Activated CD4-positive, alpha-beta memory T cell treated with anti-CD3 and anti-CD28 coated beads, Interleukin-2, amount 10 ng/mL, durations not matched to agents 7 days and 5 days (primary cell): Measurements from ENCODE around the gene POU3F4. TPM values are rescaled to one million over a fixed set of nuclear protein-coding genes. Genes with fewer than 3 reads are reported as not detected.
A peak's percentile ranks its signal among the peaks of the same experiment; 100 is the strongest.

Source experiments
- CTCF ChIA-PET: fragments of 350-600 bp; sonication (Branson Sonifier 250); formaldehyde crosslinking; loops from one replicate; lab custom pipeline; 2021; ENCODE audit warnings: antibody characterized with exemption, inconsistent platforms; lab: Charles Lee
- POLR2A ChIA-PET: fragments of 350-600 bp; sonication (Branson Sonifier 250); formaldehyde crosslinking; loops from one replicate; lab custom pipeline; 2021; ENCODE audit warnings: antibody characterized with exemption; lab: Charles Lee
- DNase-seq: peaks from one replicate; pipeline ENCODE4 v3.0.0-alpha.2; 2020
- H3K27ac Mint-ChIP-seq: one replicate; pipeline ENCODE4 v1.8.0; 2021; ENCODE audit warnings: mild to moderate bottlenecking, mixed read lengths
- H3K27me3 Mint-ChIP-seq: one replicate; pipeline ENCODE4 v1.8.0; 2021; ENCODE audit warnings: mixed read lengths
- H3K36me3 Mint-ChIP-seq: one replicate; pipeline ENCODE4 v1.8.0; 2021; ENCODE audit warnings: low read depth, mixed read lengths
- H3K4me1 Mint-ChIP-seq: one replicate; pipeline ENCODE4 v1.8.0; 2021; ENCODE audit warnings: mixed read lengths
- H3K4me3 Mint-ChIP-seq: one replicate; pipeline ENCODE4 v1.8.0; 2021; ENCODE audit warnings: mild to moderate bottlenecking, mixed read lengths
- H3K9me3 Mint-ChIP-seq: one replicate; pipeline ENCODE4 v1.8.0; 2021; ENCODE audit warnings: mixed read lengths
- total RNA-seq, 2 experiments: library from RNA; stranded (reverse); gene quantifications; one replicate each; pipeline ENCODE4 v1.2.3, GENCODE V29; 2021

POU3F4 gene
- not detected for total RNA-seq

DNA sequence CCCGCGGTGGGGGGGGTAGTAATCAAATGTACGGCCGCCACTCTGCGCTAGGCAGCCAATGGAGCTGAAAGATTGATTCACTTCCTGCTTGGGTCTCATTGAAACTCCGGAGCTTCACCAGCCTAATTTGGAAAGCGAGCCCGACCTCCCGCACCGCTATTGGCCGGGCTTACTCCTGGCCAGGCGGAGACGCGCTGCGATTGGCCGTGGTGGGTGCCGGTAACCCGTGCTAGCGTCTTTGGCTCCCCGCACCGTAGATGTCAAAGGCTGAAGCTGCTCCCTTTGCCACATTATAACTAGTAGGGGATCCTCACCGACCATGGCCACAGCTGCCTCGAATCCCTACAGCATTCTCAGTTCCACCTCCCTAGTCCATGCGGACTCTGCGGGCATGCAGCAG, at the start of gene POU3F4:
Gene POU3F4, plus strand, starts transcription at position 285 of the 400 bp plus-strand sequence. Its CDS starts 35 bp downstream, at position 320.
- Mint-ChIP-seq H3K36me3 (peaks cover 2% of the 10 kb centered on the region), H3K9me3 (no peaks in the 10 kb centered on the region), H3K4me3 (no peak within 1 kb of the TSS), H3K27me3 (peaks cover 78% of the 10 kb centered on the region), H3K27ac (no peak within 1 kb of the TSS), H3K4me1 (peaks cover 2% of the 10 kb centered on the region)
- no peak for DNase-seq
- ChIA-PET POLR2A (no interaction called here), CTCF (no interaction called here)

DNA sequence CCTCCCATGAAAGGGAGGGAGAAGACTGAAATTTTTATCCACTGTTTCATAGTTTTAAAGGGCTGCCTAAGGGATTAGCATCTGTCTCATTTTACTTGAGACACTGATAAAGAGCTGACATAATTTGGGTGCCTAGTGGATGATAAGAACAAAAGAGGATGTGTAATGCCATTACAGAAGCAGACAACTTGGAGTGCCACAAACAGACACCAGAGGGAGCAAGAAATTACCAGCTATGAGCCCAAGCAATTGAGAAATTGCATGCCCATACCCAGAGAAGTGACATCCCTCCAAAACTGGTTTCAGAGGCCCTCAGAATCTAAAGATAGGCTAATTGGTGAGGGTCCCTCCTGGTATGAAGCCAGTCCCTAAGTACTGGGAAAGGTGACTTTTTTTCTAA, 38.5 kb upstream of the POU3F4 start:
- Mint-ChIP-seq H3K4me3 (no peak overlapping the region), H3K27me3 (no peaks in the 10 kb centered on the region), H3K36me3 (no peaks in the 10 kb centered on the region), H3K27ac (no peak overlapping the region), H3K9me3 (no peaks in the 10 kb centered on the region), H3K4me1 (no peaks in the 10 kb centered on the region)
- CTCF ChIA-PET, result interaction anchor here (1.8 kb wide), 1 partner anchor 166 kb away, joined by 6 read pairs; no protein-coding TSS in a partner anchor
- peak; percentile 16 for DNase-seq
- POLR2A ChIA-PET, result no interaction called here

DNA sequence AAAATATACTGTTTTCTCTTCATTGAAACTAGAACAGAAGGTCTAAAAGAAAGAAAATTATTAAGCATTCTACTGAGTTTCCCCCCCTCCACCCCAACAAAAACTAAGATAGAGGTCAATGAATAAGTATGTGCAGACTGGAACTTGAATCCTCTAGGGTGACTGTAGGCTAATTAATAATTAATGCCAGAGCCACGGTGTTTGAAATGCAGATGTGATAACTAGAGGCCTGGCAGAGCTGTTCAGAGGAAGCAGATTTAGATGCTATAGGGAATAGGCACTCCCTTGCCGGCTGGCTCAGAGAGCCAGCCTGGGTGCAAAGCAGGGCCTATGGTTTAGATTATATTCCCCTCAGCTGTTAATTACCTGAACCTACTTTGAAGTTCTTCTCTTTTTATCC, 12.2 kb upstream of the POU3F4 start:
- H3K4me1 Mint-ChIP-seq, result no peaks in the 10 kb centered on the region
- POLR2A ChIA-PET, result no interaction called here
- no peak overlapping the region for H3K4me3 Mint-ChIP-seq
- DNase-seq, result no peak
- no peaks in the 10 kb centered on the region for H3K9me3 Mint-ChIP-seq
- H3K27ac Mint-ChIP-seq, result no peak overlapping the region
- no peaks in the 10 kb centered on the region for H3K27me3 Mint-ChIP-seq
- H3K36me3 Mint-ChIP-seq, result no peaks in the 10 kb centered on the region
- CTCF ChIA-PET, result no interaction called here

DNA sequence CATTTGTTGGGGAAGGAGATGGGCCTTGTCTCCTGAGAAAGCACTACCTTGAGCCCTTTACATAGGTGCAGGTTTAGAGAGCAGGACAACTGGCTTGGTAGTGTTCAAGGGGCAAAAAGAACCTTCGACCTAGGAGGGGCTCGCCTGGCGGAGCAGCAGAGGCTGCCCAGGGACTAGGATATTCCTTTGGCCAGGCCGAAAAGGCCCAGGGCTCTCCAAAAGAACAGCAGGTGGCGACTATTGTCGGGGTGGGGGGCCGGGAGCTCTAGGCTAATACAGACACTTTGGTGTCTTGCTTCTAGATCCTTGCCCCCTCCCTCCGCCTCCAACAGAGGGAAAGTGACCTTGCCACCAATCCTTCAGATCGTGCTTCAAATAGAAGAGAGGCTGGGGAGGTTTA, 7.1 kb upstream of the POU3F4 start:
- CTCF ChIA-PET, result no interaction called here
- peaks cover 31% of the 10 kb centered on the region for H3K27me3 Mint-ChIP-seq
- POLR2A ChIA-PET, result no interaction called here

DNA sequence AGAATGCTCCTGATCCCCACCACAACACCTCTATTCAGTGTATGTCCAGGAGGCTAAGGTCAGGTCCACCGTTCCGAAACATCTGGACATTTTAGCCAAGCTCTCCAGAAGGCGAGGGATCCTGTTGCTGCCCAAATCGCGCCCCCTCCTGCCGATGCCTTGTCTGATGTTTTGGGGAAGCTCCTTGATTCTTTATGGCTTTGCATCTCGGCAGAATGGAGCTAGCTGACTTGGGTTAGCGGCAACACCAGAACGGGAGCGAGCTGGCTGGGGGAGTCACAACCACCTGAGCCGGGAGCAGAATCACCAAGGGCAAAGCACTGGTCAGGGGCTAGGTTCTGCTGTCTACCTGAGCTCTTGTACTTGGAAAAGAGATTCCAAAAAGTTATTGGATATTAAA, 6.6 kb upstream of the POU3F4 start:
- no peaks in the 10 kb centered on the region for H3K36me3 Mint-ChIP-seq
- H3K4me1 Mint-ChIP-seq, result no peaks in the 10 kb centered on the region
- ChIA-PET CTCF (no interaction called here), POLR2A (no interaction called here)
- H3K9me3 Mint-ChIP-seq, result no peaks in the 10 kb centered on the region
- DNase-seq, result no peak
- peaks cover 32% of the 10 kb centered on the region for H3K27me3 Mint-ChIP-seq
- H3K27ac Mint-ChIP-seq, result no peak overlapping the region
- H3K4me3 Mint-ChIP-seq, result no peak overlapping the region

More for the DNA sequence above, 7.1 kb upstream of the POU3F4 start:
- Mint-ChIP-seq H3K4me3 (no peak overlapping the region), H3K27ac (no peak overlapping the region), H3K9me3 (no peaks in the 10 kb centered on the region), H3K4me1 (no peaks in the 10 kb centered on the region), H3K36me3 (no peaks in the 10 kb centered on the region)
- DNase-seq, result no peak

DNA sequence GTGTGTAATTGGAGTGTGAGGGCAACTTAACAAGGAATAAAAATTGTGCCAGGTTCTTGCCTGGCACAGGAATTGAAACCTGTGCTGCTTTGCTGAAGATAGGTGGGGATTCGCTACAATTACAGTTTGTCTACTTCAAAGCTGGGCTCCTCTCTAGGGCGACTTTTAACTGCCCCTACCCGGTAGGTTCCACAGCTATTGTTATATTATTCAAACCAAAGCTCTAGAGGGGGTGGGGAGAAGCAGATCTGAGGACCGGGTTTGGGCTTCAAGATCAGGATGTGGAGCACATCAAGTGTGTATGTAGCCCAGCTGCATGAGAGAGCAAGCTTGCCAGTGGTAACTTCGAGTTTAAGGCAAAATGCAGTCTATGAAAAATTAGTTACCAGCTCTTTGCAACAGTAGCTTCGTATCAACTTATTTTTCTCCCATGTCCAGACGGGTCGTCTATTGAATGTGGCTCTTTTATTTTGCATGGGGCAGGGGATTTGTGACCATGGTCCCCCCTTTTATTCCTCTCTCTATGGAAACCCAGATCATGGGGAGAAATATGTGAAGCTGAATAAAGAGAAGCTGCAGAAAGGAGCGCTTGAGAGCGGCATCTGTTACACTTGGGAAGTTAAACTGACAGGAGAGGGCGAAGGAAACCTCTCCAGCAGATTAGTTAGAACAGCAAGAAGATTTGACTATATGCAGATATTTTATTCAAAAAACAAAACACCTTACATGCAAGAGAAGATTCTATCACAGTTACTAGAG, 3.2 kb upstream of the POU3F4 start:
- peaks cover 2% of the 10 kb centered on the region for H3K36me3 Mint-ChIP-seq
- ChIA-PET CTCF (no interaction called here), POLR2A (no interaction called here)
- H3K9me3 Mint-ChIP-seq, result no peaks in the 10 kb centered on the region
- H3K27ac Mint-ChIP-seq, result no peak overlapping the region
- H3K27me3 Mint-ChIP-seq, result peaks cover 63% of the 10 kb centered on the region
- no peak for DNase-seq
- no peak overlapping the region for H3K4me3 Mint-ChIP-seq
- peaks cover 2% of the 10 kb centered on the region for H3K4me1 Mint-ChIP-seq

DNA sequence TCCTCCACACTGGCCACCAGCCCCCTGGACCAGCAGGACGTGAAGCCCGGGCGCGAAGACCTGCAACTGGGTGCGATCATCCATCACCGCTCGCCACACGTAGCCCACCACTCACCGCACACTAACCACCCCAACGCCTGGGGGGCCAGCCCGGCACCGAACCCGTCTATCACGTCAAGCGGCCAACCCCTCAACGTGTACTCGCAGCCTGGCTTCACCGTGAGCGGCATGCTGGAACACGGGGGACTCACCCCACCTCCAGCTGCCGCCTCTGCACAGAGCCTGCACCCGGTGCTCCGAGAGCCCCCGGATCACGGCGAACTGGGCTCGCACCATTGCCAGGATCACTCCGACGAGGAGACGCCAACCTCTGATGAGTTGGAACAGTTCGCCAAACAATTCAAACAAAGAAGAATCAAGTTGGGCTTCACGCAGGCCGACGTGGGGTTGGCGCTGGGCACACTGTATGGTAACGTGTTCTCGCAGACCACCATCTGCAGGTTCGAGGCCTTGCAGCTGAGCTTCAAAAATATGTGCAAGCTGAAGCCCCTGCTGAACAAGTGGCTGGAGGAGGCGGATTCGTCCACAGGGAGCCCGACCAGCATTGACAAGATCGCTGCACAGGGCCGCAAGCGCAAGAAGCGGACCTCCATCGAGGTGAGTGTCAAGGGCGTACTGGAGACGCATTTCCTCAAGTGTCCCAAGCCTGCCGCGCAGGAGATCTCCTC, 600 bp downstream of the POU3F4 start:
- H3K4me1 Mint-ChIP-seq, result peaks cover 2% of the 10 kb centered on the region
- peaks cover 2% of the 10 kb centered on the region for H3K36me3 Mint-ChIP-seq
- no peak for DNase-seq
- CTCF ChIA-PET, result no interaction called here
- no peaks in the 10 kb centered on the region for H3K9me3 Mint-ChIP-seq
- no peak overlapping the region for H3K27ac Mint-ChIP-seq
- H3K4me3 Mint-ChIP-seq, result no peak overlapping the region
- peaks cover 71% of the 10 kb centered on the region for H3K27me3 Mint-ChIP-seq
- POLR2A ChIA-PET, result no interaction called here

DNA sequence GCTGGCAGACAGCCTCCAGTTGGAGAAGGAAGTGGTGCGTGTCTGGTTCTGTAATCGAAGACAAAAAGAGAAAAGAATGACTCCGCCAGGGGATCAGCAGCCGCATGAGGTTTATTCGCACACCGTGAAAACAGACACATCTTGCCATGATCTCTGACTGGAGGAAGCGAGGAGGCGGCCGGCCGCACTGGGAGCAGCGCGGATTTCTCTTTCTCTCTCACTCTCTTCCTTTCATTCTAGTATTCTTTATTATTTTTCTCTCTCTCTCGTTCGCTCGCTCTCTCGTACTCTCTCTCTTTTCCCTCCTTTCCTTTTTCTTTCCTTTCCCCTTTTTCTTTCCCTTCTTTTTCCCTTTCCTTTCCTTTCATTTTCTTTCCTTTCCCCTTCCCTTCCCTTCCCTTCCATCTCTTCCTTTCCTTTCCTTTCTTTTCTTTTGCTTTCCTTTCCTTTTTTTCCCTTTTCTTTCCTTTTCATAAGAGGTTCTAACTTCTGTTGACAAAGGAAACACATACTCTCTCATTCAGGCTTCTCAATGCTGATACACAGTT, 1.2 kb downstream of the POU3F4 start:
- ChIA-PET POLR2A (no interaction called here), CTCF (no interaction called here)
- peaks cover 66% of the 10 kb centered on the region for H3K27me3 Mint-ChIP-seq
- no peak overlapping the region for H3K4me3 Mint-ChIP-seq
- H3K27ac Mint-ChIP-seq, result no peak overlapping the region
- peaks cover 2% of the 10 kb centered on the region for H3K36me3 Mint-ChIP-seq
- no peaks in the 10 kb centered on the region for H3K9me3 Mint-ChIP-seq
- peaks cover 2% of the 10 kb centered on the region for H3K4me1 Mint-ChIP-seq
- no peak for DNase-seq

DNA sequence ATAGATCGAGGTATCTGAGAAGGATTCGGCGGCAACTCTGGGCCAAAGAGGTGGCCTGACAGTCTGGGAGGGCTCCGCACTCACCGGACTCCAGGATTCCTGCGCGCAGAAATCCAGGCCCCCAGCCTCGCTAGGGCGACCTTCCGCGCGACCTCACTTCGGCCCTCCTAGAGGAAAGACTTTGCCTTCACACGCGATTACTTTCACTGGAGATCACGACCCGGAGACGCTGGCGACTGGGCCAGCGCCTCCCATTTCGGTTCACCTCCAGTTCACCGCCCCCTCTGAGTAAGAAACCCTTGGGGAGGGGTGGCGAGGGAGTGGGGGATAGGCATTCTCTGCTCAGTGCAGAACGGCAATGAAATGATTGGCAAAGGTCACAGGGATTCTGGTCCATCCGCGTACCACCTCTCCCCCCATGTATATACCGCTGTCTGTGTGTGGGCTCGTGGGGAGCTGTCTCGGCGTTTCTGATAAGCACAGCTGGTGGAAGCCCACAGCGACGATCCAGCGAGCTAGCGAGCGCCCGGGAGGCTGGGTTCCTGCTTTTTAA, 2.5 kb downstream of the POU3F4 start:
- no peak overlapping the region for H3K27ac Mint-ChIP-seq
- H3K4me1 Mint-ChIP-seq, result peaks cover 2% of the 10 kb centered on the region
- no peak overlapping the region for H3K4me3 Mint-ChIP-seq
- no peaks in the 10 kb centered on the region for H3K9me3 Mint-ChIP-seq
- POLR2A ChIA-PET, result no interaction called here
- DNase-seq, result no peak
- CTCF ChIA-PET, result no interaction called here
- peaks cover 57% of the 10 kb centered on the region for H3K27me3 Mint-ChIP-seq
- H3K36me3 Mint-ChIP-seq, result peaks cover 2% of the 10 kb centered on the region

DNA sequence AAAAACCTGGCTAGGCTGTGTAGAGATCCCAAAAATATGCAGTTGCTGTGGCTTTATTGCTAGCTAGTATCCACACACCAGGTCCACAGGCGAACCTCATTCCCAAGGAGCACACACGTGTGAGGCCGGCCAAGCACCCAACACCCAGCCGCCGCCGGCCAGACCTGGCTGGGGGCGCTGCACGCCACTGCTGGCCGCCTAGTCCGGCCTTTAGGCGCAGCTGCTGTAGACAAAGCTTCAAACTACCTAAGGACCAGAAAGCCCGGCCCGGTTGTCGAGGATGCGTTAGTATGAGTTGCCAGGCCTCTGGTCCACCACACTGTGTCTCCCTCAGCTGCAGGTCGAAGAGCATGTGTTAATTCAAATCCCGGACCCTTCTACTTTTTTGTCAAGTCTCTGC, 3.1 kb downstream of the POU3F4 start:
- H3K27me3 Mint-ChIP-seq, result peaks cover 52% of the 10 kb centered on the region

DNA sequence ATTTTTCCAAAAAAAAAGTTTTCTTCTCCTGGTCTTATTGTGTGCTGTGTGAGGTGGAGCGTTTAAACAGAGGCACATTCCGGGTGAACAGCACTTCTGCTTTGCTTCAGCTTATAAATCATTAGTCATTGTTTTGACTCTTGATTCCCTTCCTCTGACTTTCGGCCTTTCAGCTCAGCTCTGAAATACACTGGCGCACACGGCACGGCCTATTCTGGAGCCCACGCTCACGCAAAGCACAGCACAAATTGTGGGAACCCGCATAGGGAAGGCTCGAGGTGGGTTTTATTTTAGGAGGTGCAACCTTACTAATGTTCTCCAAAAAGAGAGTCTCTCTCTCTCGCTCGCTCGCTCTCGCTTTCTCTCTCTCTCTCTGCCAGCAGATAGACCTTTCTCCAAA, 4.0 kb downstream of the POU3F4 start:
- peaks cover 2% of the 10 kb centered on the region for H3K36me3 Mint-ChIP-seq
- H3K9me3 Mint-ChIP-seq, result no peaks in the 10 kb centered on the region
- ChIA-PET POLR2A (no interaction called here), CTCF (no interaction called here)
- no peak overlapping the region for H3K4me3 Mint-ChIP-seq
- peaks cover 46% of the 10 kb centered on the region for H3K27me3 Mint-ChIP-seq
- no peak for DNase-seq
- H3K27ac Mint-ChIP-seq, result no peak overlapping the region
- peaks cover 2% of the 10 kb centered on the region for H3K4me1 Mint-ChIP-seq

More for the DNA sequence above, 3.1 kb downstream of the POU3F4 start:
- Mint-ChIP-seq H3K36me3 (peaks cover 2% of the 10 kb centered on the region), H3K4me1 (peaks cover 2% of the 10 kb centered on the region), H3K9me3 (no peaks in the 10 kb centered on the region), H3K4me3 (no peak overlapping the region), H3K27ac (no peak overlapping the region)
- POLR2A ChIA-PET, result no interaction called here
- no peak for DNase-seq
- CTCF ChIA-PET, result no interaction called here

DNA sequence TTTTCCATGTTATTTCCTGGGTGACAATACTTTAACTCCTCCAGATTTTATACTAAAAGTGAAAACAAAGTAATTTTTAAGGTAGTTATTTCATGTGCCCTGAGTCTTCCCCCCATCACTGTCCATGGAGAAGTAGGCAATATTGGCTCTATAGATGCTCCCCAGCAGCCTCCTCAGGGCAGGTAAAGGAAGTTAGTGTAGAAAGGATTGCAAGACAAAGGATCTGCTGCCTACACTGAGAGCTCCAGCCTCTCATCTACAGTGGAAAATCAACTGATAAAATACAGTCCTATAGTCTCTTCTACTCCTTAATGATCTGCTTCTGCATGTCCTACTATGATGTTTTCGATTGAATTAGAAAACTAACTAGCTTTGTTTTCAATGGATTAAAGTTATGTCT, 8.5 kb downstream of the POU3F4 start:
- no peaks in the 10 kb centered on the region for H3K36me3 Mint-ChIP-seq
- CTCF ChIA-PET, result no interaction called here
- no peak for DNase-seq
- H3K4me3 Mint-ChIP-seq, result no peak overlapping the region
- POLR2A ChIA-PET, result no interaction called here
- no peak overlapping the region for H3K27ac Mint-ChIP-seq
- no peaks in the 10 kb centered on the region for H3K9me3 Mint-ChIP-seq
- H3K27me3 Mint-ChIP-seq, result peaks cover 7% of the 10 kb centered on the region
- no peaks in the 10 kb centered on the region for H3K4me1 Mint-ChIP-seq

DNA sequence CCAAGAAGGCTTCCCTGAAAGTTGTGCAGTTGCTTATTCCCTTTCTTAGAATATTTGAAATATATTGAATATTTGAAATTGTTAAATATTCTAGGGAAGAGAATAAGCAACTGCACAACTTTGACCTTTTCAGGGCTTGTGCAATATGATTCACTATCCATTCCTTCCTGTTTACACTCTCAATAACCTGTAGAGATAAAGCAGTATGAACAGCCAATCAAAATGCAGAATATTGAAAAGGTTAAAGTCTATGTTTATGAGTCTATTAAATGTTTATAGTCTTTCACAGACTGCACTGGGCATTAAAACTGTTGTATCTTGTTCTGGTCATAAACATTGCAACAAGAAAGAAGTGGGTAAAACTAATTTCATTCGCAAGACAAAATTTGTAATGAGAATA, 13.8 kb downstream of the POU3F4 start:
- Mint-ChIP-seq H3K27ac (no peak overlapping the region), H3K27me3 (no peaks in the 10 kb centered on the region), H3K9me3 (no peaks in the 10 kb centered on the region), H3K36me3 (no peaks in the 10 kb centered on the region), H3K4me3 (no peak overlapping the region), H3K4me1 (no peaks in the 10 kb centered on the region)
- CTCF ChIA-PET, result no interaction called here
- POLR2A ChIA-PET, result no interaction called here
- no peak for DNase-seq
